DMS79 (cell line): ENCODE data around the gene PLXNB2.

ENCODE experiments used
- DNase-seq: peaks from one replicate; lab custom pipeline; 2025; lab: John Stamatoyannopoulos, UW

Gene PLXNB2

DNA sequence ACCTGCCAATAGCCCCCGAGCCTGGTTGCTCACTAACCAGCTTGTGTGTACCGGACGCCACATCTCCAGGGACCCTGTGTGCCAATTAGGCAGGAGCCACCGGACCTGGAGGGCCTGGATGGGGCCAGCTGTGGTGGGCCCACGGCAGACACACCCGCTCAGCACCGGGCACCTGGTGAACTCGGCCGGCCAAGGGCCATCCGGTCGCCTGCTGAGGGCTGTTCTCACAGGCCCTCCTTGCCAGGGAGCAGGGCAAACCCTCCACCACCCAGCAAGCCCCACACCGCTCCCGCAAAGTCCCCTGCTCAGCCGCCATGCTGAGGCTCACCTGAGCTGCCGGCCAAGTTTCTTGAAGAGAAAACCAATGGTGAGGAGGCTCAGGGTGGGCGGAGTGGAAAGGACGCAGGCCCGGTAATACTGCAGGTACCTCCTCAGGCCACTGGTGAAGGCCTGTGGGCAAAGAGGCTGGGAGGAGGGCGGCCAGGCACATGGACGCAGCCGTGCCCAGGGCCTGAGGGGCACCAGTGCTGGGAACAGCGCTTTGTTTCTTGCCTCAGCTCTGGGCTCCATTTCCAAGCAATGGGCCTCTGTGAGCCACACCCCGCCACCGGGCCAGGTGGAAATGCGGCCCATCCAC, 79.7 kb downstream of the PLXNB2 start:
- no peak for DNase-seq

DNA sequence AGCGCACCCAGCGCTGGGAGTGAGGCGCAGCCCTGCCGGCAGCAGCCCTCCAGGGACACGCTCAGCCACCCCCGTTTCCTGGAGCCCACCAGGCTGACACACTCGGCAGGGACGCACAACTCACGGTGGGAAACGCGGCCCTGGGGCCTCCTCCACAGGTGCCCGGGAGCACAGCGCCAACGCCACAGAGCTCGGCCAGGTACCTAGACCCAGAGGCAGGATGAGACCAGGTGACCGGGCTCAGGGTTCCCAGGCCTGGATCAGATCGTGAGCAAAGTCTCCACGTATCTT, 80.6 kb downstream of the PLXNB2 start:
- no peak for DNase-seq

DNA sequence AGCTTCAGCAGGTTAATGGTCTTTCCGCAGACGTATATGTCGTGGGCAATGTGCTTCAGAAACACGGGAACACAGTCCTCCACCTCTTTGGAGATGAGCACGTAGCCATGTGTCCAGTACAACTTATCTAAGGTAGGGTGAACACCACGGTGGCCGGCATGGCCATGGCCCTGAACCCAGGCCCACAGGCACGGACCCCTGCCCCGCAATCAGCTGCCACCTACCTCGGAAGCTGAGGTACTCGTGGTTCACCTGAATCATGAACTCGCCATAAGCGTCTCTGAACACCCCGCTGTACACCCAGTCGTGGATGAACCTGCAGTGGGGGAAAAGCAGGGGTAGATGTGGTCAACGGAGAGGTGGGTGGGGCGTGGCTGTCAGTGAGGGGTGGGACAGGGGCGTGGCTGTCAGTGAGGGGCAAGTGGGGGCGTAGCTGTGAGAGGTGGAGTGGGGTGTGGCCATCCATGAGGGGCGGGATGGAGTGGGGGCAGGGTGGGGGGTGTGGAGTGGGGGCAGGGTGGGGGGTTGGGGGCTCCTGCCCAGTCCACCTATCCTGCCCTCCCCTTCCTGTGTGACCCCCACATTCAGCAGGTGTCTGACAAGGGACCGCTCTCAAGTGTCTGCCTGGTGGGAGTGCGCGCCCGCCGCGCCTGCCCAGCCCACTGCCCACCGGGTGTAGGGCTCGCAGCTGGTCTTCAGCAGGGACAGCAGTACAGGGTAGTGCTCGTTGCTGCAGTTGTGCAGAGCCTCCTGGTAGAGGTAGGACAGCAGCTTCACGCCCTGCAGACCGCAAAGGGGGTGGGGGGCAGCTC, 81.2 kb downstream of the PLXNB2 start:
- DNase-seq, result no peak

DNA sequence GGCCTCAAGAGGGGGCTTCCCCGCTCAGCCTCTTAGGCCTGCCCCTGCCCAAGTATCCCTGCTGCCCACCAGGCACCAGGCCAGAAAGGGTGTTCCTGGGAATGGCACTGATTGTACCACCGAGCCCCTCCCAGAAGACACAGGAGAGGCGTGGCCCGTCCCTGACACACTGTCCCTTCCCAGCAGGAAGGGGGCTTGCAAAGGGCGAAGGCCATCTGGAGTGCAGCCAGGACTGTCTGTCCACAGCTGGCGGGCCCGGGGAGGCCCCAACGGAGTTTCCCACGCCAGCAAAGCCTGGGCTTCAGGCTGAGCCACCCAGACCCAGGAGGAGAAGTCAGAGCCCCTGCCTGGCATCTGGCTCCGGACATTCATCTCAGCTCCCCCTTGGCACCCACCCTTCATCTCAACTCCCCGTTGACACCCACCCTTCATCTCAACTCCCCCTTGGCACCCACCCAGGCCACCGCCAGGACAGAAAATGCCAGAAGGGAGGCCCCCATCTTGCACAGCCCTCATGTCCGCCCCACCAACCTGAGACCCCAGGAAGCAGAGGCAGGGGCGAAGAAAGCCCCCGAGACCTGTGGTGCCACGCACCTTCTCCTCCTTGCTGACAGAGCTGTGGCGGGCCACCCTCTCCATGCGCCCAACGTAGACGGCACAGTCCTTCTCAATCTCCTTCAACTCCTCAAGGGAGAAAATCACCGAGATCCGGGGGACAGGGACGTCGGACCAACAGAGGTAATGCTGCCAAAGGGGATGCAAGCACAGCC, 82.1 kb downstream of the PLXNB2 start:
- no peak for DNase-seq
